Dendritic cell treated with granulocyte-macrophage colony-stimulating factor and Interleukin-4, amounts not matched to agents 40 ng/mL and 50 ng/mL, for 4 days (primary cell): ENCODE measurements around the gene SPATS2.

Experiments
- H3K27ac Mint-ChIP-seq: one replicate; pipeline ENCODE4 v1.8.0; 2022; ENCODE audit warnings: mild to moderate bottlenecking, mixed read lengths
- H3K27me3 Mint-ChIP-seq: one replicate; pipeline ENCODE4 v1.8.0; 2022; ENCODE audit warnings: mild to moderate bottlenecking, mixed read lengths
- H3K36me3 Mint-ChIP-seq: one replicate; pipeline ENCODE4 v1.8.0; 2022; ENCODE audit warnings: low read depth, mixed read lengths
- H3K4me1 Mint-ChIP-seq: one replicate; pipeline ENCODE4 v1.8.0; 2022; ENCODE audit warnings: low read depth, mixed read lengths
- H3K4me3 Mint-ChIP-seq: one replicate; pipeline ENCODE4 v1.8.0; 2022; ENCODE audit warnings: mild to moderate bottlenecking, moderate library complexity, mixed read lengths
- H3K9me3 Mint-ChIP-seq: one replicate; pipeline ENCODE4 v1.8.0; 2022; ENCODE audit warnings: mixed read lengths
- intact Hi-C: fragments of 100-400 bp; cut with micrococcal nuclease; formaldehyde crosslinking; loops from one replicate; pipeline ENCODE4 v1.15.0; 2022

SPATS2 gene

GRCh38 chr12:49568442-49569162 lies 201.3 kb downstream of the SPATS2 start:
- Mint-ChIP-seq H3K9me3 (no peaks in the 10 kb centered on the region), H3K27me3 (no peaks in the 10 kb centered on the region), H3K27ac (peak overlapping the region; percentile 96), H3K4me3 (peak overlapping the region; percentile 95), H3K4me1 (peaks cover 46% of the 10 kb centered on the region), H3K36me3 (peaks cover 46% of the 10 kb centered on the region)
- intact Hi-C loops, result loop anchor here (5.0 kb wide), 1 partner anchor 139 kb away; the partner anchor contains the start of gene FMNL3
